HG02571 (cell line): Measurements from ENCODE around the gene GABBR1.

Experiments
- ATAC-seq: cut with Tn5 transposase; IDR thresholded peaks from one replicate; pipeline ENCODE4 v1.9.1; 2021; ENCODE audit warnings: mild to moderate bottlenecking, moderate library complexity; ENCODE audit not compliant: unreplicated experiment

The GABBR1 gene

DNA sequence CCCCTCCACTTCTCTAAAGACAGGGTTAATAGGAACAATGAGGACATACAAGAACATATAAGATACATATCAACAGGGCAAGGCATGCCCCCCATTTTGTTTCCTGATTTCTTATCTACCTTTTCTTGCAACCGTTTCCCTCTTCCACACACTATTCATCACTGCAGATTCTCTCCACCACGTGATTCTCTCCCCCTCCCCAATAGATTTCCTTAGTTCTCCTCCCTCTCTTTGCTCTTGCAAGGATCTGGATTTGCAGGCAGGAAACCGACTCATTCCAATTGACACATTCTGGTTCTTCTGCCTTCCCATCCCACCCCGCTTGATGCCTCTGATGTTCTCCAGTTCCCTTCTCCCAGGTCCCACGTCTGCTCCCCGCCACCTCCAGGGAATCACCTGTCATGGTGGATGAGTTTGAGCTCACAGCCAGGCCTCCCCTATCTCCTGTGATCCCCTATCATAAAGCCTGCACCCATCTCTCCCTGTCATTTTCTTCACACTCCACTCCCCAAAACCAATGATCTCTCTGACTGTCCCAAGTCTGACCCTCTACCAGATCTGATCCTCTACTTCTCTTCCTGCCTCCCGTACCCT lies 7.5 kb downstream of the GABBR1 start:
- no peak for ATAC-seq

GRCh38 chr6:29624520-29624961 lies 8.4 kb downstream of the GABBR1 start:
- ATAC-seq = no peak

- ATAC-seq = no peak
Observed at GRCh38 chr6:29620630-29621029, 12.4 kb downstream of the GABBR1 start.

GRCh38 chr6:29619578-29620160 lies 13.3 kb downstream of the GABBR1 start:
- ATAC-seq = no peak

- ATAC-seq = no peak
Observed at GRCh38 chr6:29617782-29618554, 15.0 kb downstream of the GABBR1 start.

GRCh38 chr6:29611426-29611825 lies 21.6 kb downstream of the GABBR1 start:
- no peak for ATAC-seq

DNA sequence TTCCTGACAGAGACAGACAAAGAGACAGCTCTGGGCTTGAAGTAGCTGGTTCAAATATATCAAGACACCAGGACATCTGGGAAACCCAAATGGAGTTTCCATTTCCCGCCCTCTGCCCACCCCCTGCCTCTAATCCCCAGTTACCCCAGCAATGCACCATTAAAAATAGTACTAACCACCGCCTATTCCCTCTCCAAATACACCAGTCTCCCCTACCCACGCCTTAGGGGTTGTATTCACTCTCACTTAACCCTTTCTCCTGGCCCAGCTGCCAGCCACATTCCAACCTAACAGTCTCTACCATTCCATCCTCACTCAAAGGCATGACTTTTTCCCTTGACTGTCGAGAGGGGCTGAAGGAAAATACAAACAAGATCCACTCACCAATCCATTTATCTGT lies 22.4 kb downstream of the GABBR1 start:
- no peak for ATAC-seq

DNA sequence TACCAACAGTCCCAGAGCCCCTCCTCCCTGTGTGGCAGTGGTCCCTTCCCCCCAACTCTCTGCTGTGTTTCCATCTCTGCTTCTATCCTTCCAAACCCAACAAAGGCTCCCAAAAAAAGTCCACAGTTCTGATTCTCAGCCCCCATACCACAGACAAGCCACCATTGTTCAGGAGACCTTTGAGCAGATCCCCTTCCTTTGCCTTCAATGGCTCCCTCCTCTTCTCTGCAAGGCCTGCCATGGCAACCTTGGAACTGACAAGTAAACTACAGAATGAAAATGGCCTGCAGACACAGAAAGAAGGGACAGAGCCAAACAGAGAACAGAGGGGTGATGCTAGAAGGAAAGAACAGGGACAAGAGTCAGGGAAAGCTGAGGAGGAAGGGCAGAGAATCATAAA lies 24.9 kb downstream of the GABBR1 start:
- ATAC-seq = no peak

DNA sequence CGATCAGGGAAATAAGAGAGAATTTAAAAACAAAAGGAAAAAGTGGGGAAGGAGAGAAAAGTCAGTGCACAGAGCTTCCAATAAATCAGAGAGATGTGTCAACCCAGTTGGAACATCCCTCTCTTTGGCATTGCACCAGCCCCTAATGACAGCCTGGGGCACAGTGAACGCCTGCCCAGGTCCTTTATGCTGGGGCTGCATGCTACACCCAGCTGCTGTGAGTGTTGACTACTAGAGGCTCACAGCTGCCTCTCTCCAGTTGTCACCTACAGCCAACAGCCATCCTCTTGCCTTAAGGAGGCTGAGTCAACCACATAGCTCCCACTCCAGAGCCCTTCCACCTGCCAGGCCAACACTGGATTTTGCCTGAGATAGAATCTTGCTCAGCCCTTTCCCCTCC lies 29.1 kb downstream of the GABBR1 start:
- ATAC-seq = no peak

DNA sequence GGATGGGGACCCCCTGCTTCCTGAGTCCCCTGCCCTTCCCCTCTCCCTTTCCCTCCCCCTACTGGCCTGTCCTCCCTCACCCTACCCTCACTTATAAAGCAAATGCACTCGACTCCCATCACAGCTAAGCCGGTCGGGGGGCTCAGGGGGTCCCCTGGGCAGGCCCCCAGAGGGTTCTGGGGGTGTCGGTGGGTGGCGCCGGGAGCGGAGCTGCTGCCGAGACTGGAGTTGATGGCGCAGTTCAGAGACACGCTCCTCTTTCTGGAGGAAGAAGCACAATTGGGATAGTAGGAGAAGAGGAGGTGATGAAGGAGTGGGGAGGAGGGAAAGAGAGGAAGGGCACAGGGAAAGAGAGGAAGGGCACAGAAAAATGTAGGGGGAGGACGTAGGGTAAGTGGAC lies 29.5 kb downstream of the GABBR1 start:
- no peak for ATAC-seq

DNA sequence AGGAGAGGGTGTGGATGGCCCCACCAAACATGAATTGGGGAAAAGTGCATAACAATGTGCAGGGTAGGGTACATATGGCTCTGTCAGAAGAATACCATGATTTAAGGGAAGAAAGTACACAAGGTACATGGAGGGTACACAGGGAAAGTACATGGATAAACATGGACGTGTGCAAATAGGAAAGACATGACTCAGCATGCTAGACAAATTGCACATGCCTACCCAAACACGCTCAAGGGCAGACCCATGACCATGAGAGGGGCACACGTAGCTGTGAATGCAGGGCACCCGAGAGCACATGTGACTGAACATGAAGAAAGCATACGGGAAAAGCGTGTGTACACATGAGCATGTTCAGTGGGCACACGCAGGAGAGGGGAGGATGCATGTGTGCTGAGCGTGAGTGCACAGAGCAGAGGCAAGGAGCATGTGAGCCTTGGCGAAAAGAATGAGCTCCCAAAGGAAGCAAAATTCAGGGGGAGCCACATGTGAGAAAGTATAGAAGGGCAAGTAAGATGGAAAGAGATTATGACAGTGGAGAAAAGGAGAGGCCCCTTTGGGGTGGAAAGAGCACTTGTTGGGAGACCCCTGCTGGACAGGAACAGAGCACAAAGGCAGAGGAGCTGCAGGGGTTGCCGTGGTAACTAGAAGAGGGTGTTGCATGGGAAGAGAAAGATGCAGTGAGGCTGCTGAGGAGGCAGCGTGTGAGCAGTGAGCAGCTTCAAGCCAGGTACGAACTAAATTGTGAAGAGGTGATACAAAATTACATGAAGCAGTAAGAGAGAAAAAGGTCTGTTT lies 30.2 kb downstream of the GABBR1 start:
- no peak for ATAC-seq

GRCh38 chr6:29598172-29598747 lies 34.7 kb downstream of the GABBR1 start:
- no peak for ATAC-seq

DNA sequence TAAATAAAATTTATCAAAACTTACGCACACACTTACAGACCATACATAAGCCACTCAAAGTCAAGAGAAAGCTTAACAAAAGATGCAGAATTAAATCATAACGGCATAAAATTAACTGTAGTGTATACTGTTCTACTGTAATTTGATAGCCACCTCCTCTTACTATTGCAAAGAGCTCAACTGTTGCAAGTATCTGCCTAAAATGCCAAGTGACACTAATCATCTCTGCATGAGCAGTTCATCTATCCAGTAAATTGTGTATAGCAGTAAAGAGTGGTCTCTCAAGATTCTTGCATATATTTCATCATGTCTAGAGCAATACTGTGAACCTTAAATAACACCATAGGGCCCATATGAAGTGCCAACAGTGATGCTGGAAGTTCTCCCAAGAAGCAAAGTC lies 35.8 kb downstream of the GABBR1 start:
- ATAC-seq = no peak

- no peak for ATAC-seq
Observed at GRCh38 chr6:29596381-29596900, 36.5 kb downstream of the GABBR1 start.

DNA sequence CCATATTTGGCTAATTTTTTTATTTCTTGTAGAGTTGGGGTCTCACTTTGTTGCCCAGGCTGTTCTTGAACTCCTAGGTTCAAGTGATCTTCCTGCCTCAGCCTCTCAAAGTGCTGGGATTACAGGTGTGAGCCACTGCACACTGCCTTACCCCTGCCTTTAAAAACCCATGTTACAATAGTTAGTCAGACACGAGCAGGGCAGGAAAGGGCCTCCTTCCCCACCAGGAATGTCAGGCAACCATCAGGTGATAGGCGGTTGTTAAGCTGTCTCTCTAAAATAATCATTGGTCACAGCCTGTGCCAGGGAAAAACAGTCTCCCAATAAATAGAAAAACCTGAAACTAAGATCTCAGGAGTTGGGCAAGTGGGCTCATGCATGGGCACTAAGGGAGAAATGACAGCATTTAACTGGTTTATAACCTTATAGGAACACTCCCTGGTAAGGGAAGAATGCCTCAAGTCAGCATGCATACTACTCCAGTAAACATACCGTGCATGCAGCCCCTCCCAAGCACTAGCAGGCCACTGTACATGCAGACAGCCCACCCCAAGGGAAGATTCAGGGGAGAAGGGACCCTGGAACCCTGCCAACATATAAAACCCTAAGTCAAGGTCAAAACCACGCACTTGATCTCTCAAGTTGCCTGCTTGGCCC lies 39.7 kb downstream of the GABBR1 start:
- ATAC-seq = no peak

DNA sequence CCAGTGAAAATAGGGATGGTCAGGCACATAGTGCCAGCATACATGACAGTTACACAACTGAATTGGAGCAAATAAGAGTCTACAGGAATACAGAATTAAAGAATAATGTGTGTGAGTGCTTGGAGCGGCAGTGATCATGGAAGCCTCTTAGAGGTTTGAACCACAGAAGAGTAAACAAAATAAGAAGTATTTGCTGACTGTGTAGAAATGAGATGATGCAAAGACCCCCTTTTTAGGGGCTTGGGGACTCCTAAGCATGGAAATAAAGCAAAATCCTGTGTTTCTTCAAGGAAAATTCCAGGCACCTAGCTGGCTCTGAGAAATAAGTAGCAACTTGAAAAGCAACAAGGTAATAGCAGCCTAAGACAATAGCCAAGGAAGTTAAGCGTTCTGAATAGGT lies 41.3 kb downstream of the GABBR1 start:
- ATAC-seq = no peak

DNA sequence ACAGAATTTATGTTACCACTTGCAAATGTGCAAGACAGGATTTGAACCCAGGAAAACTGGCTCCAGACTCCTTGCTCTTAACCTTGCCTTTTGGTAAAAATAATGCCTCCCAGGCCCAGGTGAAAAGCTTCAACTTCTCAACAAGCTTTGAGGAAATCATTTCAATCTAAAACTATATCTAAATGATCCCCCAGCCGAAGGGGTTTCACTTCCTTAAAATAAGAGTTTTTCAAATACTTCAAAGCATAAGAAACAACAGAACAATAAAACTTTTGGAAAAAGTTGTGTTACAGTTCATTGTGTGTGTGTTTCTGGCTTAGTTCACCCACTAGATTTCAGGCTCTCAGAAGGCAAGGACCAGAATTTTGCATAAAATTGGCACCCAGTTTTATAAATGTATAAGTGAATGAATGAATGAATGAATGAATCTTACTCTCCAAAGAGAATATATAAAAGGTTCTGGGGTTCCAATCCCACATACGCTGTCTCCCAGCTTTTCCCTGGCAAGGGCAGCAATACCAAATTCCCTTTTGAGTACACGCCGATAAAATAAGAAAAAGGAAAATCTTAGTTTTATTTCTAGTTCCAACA lies 42.7 kb downstream of the GABBR1 start:
- ATAC-seq = no peak

DNA sequence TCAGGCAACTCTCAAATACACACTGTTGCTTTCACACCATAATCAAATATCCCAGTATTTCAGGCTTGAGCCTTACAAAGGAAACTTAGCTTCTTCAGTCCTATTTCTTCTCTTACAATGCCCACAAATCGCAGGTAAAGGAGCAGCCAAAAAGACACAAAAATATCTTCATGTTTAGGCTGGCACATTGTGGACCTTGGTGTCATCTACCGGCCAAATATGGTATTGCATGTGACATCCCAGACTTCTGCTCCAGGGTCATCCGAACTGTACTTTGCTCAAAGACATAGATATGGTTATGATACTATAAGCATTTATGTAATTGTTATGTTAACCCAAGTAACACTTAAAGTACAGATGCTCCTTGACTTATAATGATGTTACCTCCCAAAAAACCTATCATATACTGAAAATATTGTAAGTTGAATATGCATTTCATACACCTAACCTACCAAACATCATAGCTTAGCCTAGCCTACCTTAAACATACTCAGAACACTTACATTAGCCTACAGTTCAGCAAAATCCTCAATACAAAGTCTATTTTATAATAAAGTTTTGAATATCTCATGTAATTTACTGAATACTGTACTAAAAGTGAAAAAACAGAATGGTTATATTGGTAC lies 43.4 kb downstream of the GABBR1 start:
- no peak for ATAC-seq

GRCh38 chr6:29584821-29585220 lies 48.2 kb downstream of the GABBR1 start, which contains the start of gene OR2H2:
Gene OR2H2 (plus strand): TSS chr6:29585121. CDS start chr6:29587945, 2,824 bp downstream.
- no peak for ATAC-seq
